H7 (cell line): Measurements from ENCODE around the gene RLN3. TPM values are rescaled to one million over a fixed set of nuclear protein-coding genes. Genes with fewer than 3 reads are reported as not detected.
"Not testable (repeated sequence)": the region's sequence is repeated elsewhere in the genome, so short reads cannot be mapped to it uniquely, and the experiment has no call there.

ENCODE experiments used
- DNase-seq: peaks from one replicate; pipeline ENCODE4 v3.0.0; 2012
- H3K27me3 ChIP-seq: 2 replicates; pipeline ENCODE4 v1.6.0; 2011; ENCODE audit warnings: mild to moderate bottlenecking, low read length; ENCODE audit not compliant: control insufficient read depth, insufficient read depth
- H3K36me3 ChIP-seq: replicated peaks from 2 replicates; pipeline ENCODE4 v1.5.1; 2011; ENCODE audit warnings: low read length; ENCODE audit not compliant: control insufficient read depth, insufficient read depth
- H3K4me3 ChIP-seq: 2 replicates; pipeline ENCODE4 v1.5.1; 2011; ENCODE audit warnings: low read depth, mild to moderate bottlenecking, control low read depth, low read length, moderate library complexity; ENCODE audit not compliant: insufficient read depth
- total RNA-seq: library from RNA; depleted of rRNA; stranded (reverse); fragments of >200 nt; shearing (Covaris generic); gene quantifications from 2 replicates; pipeline ENCODE4 v1.2.3, GENCODE V29; 2014

Gene RLN3
- total RNA-seq, 1 experiment from 2014 or later, result not detected

- no peak for DNase-seq
- Histone ChIP-seq H3K4me3 (no peak overlapping the region), H3K36me3 (no peaks in the 10 kb centered on the region), H3K27me3 (no peaks in the 10 kb centered on the region)
These were observed 5.5 kb upstream of the RLN3 start for GRCh38 chr19:14022469-14022868.

- Histone ChIP-seq H3K36me3 (no peaks in the 10 kb centered on the region), H3K27me3 (no peaks in the 10 kb centered on the region), H3K4me3 (no peak overlapping the region)
- peak; percentile 79 for DNase-seq
These were observed 4.3 kb upstream of the RLN3 start for GRCh38 chr19:14023404-14024235.

GRCh38 chr19:14026652-14027192, 1.2 kb upstream of the RLN3 start:
- H3K36me3 ChIP-seq, DNase-seq, H3K4me3 ChIP-seq, H3K27me3 ChIP-seq: not testable (repeated sequence)

GRCh38 chr19:14028901-14029300, 953 bp downstream of the RLN3 start:
- no peak for DNase-seq
- H3K4me3 ChIP-seq, result no peak overlapping the region
- H3K27me3 ChIP-seq, result peaks cover 15% of the 10 kb centered on the region
- H3K36me3 ChIP-seq, result no peaks in the 10 kb centered on the region

- H3K4me3 ChIP-seq, result peak overlapping the region; percentile 85
- H3K36me3 ChIP-seq, result no peaks in the 10 kb centered on the region
- H3K27me3 ChIP-seq, result peaks cover 15% of the 10 kb centered on the region
- DNase-seq, result no peak
These were observed 3.2 kb downstream of the RLN3 start for GRCh38 chr19:14030997-14031718.

- H3K4me3 ChIP-seq, result peak within 1 kb of the TSS; percentile 85
- peak; percentile 85 for DNase-seq
- H3K27me3 ChIP-seq, result peaks cover 15% of the 10 kb centered on the region
- H3K36me3 ChIP-seq, result no peaks in the 10 kb centered on the region
These were observed 4.0 kb downstream of the RLN3 start, which contains the start of gene IL27RA for GRCh38 chr19:14031719-14032480. TSS of gene IL27RA (plus strand) at chr19:14031762. CDS start at chr19:14031873, 111 bp downstream.

- no peak for DNase-seq
- Histone ChIP-seq H3K36me3 (no peaks in the 10 kb centered on the region), H3K27me3 (peaks cover 15% of the 10 kb centered on the region), H3K4me3 (no peak overlapping the region)
These were observed 6.0 kb downstream of the RLN3 start for GRCh38 chr19:14033946-14034345.

- H3K4me3 ChIP-seq, H3K36me3 ChIP-seq, DNase-seq: not testable (repeated sequence)
- peaks cover 15% of the 10 kb centered on the region for H3K27me3 ChIP-seq
These were observed 7.2 kb downstream of the RLN3 start for GRCh38 chr19:14035159-14035558.

GRCh38 chr19:14035706-14036105, 7.8 kb downstream of the RLN3 start:
- H3K4me3 ChIP-seq, result no peak overlapping the region
- H3K36me3 ChIP-seq, result no peaks in the 10 kb centered on the region
- no peak for DNase-seq
- peaks cover 15% of the 10 kb centered on the region for H3K27me3 ChIP-seq

GRCh38 chr19:14039181-14039580, 11.2 kb downstream of the RLN3 start:
- Histone ChIP-seq H3K27me3 (no peaks in the 10 kb centered on the region), H3K4me3 (no peak overlapping the region), H3K36me3 (no peaks in the 10 kb centered on the region)
- DNase-seq, result peak; percentile 3

GRCh38 chr19:14042659-14043608, 15.0 kb downstream of the RLN3 start:
- DNase-seq, result peak; percentile 83
- H3K27me3 ChIP-seq, H3K36me3 ChIP-seq, H3K4me3 ChIP-seq: not testable (repeated sequence)

GRCh38 chr19:14047866-14048265, 19.9 kb downstream of the RLN3 start:
- not testable (repeated sequence) for H3K36me3 ChIP-seq, H3K27me3 ChIP-seq, H3K4me3 ChIP-seq, DNase-seq

GRCh38 chr19:14048443-14049153, 20.6 kb downstream of the RLN3 start:
- peaks cover 2% of the 10 kb centered on the region; the same call in 1 of the 2 replicates for H3K36me3 ChIP-seq
- DNase-seq, result peak; percentile 94
- H3K27me3 ChIP-seq, result no peaks in the 10 kb centered on the region
- no peak overlapping the region for H3K4me3 ChIP-seq
